MM.1S (cell line): ENCODE results near the gene ACACB.

Experiments
- DNase-seq: peaks from one replicate; pipeline ENCODE4 v3.0.0-alpha.2; 2015
- H2AFZ ChIP-seq: fragments of 300-600 bp; sonication (generic); 2 replicates; pipeline ENCODE4 v1.6.0; 2016; ENCODE audit warnings: antibody characterized with exemption, low read length
- H3F3A ChIP-seq: fragments of 300-600 bp; sonication (generic); 2 replicates; pipeline ENCODE4 v1.6.1; 2016; ENCODE audit warnings: mild to moderate bottlenecking, antibody characterized with exemption, low read length, moderate library complexity, mixed read lengths; ENCODE audit not compliant: insufficient read depth
- H3K27ac ChIP-seq: fragments of 300-600 bp; sonication (generic); 2 replicates; pipeline ENCODE4 v1.5.1; 2016; ENCODE audit warnings: mild to moderate bottlenecking, low read length
- H3K27me3 ChIP-seq: fragments of 300-600 bp; sonication (generic); replicated peaks from 2 replicates; pipeline ENCODE4 v1.6.0; 2016; ENCODE audit warnings: low read length; ENCODE audit not compliant: insufficient read depth
- H3K36me3 ChIP-seq: fragments of 300-600 bp; sonication (generic); replicated peaks from 2 replicates; pipeline ENCODE4 v1.6.1; 2016; ENCODE audit warnings: mild to moderate bottlenecking, low read length, mixed read lengths; ENCODE audit not compliant: insufficient read depth
- H3K4me1 ChIP-seq: fragments of 300-600 bp; sonication (generic); 2 replicates; pipeline ENCODE4 v1.6.1; 2016; ENCODE audit warnings: low read length, mixed read lengths
- H3K4me2 ChIP-seq: fragments of 300-600 bp; sonication (generic); 2 replicates; pipeline ENCODE4 v1.6.0; 2016; ENCODE audit warnings: low read depth, low read length
- H3K4me3 ChIP-seq: fragments of 300-600 bp; sonication (generic); 2 replicates; pipeline ENCODE4 v1.5.1; 2016; ENCODE audit warnings: low read length, mixed read lengths
- H3K79me2 ChIP-seq: fragments of 300-600 bp; sonication (generic); 2 replicates; pipeline ENCODE4 v1.6.1; 2016; ENCODE audit warnings: mixed run types, low read length, mixed read lengths
- H3K9ac ChIP-seq: fragments of 300-600 bp; sonication (generic); 2 replicates; pipeline ENCODE4 v1.6.1; 2016; ENCODE audit warnings: low read length, mixed read lengths
- H3K9me2 ChIP-seq: fragments of 300-600 bp; sonication (generic); replicated peaks from 2 replicates; pipeline ENCODE4 v1.6.1; 2016; ENCODE audit warnings: mild to moderate bottlenecking, low read length, mixed read lengths; ENCODE audit not compliant: insufficient read depth
- H3K9me3 ChIP-seq: fragments of 300-600 bp; sonication (generic); replicated peaks from 2 replicates; pipeline ENCODE4 v1.6.1; 2016; ENCODE audit warnings: mild to moderate bottlenecking, low read length, mixed read lengths; ENCODE audit not compliant: insufficient read depth
- H4K20me1 ChIP-seq: fragments of 300-600 bp; sonication (generic); 2 replicates; pipeline ENCODE4 v1.6.1; 2016; ENCODE audit warnings: mild to moderate bottlenecking, low read length, moderate library complexity, mixed read lengths; ENCODE audit not compliant: insufficient read depth
- EZH2 ChIP-seq: fragments of 300-600 bp; sonication (generic); optimal IDR thresholded peaks from 2 replicates; pipeline ENCODE3; 2017; ENCODE audit warnings: low read depth, mild to moderate bottlenecking, antibody characterized with exemption, low read length, mixed read lengths
- EZH2phosphoT487 ChIP-seq: fragments of 300-600 bp; sonication (generic); IDR thresholded peaks from 2 replicates; pipeline ENCODE4 v1.6.1; 2018; ENCODE audit warnings: antibody characterized with exemption, low read length
- TF ChIP-seq, protein P1 (sequence below): fragments of 300-600 bp; sonication (generic); IDR thresholded peaks from 2 replicates; pipeline ENCODE4 v1.5.1; 2016; ENCODE audit warnings: antibody characterized with exemption, low read length, mixed read lengths

ACACB gene

DNA sequence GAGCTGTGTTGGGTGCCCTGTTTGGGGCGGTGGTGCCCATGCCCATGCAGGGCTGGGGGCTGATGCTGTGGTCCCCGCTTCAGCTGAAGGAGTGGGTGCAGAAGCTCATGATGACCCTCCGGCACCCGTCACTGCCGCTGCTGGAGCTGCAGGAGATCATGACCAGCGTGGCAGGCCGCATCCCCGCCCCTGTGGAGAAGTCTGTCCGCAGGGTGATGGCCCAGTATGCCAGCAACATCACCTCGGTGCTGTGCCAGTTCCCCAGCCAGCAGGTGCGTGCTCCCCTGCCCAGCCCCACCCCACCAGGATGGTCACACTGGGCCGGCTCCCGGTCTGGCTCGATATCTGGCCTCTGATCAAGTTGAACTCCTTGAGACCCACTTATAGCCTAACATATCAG lies 92.7 kb downstream of the ACACB start:
- Histone ChIP-seq H3K36me3 (0 out of 2 replicates have a peak, but pooled peaks cover 2% of the 10 kb centered on the region), H3K9me3 (no peaks in the 10 kb centered on the region), H3K4me2 (no peak overlapping the region), H4K20me1 (no peaks in the 10 kb centered on the region), H3K4me1 (no peaks in the 10 kb centered on the region), H3F3A (no peaks in the 10 kb centered on the region; the same call in 1 of the 2 replicates), H2AFZ (no peak overlapping the region), H3K9ac (no peak overlapping the region), H3K27ac (no peak overlapping the region), H3K27me3 (no peaks in the 10 kb centered on the region), H3K4me3 (no peak overlapping the region), H3K79me2 (no peaks in the 10 kb centered on the region), H3K9me2 (no peaks in the 10 kb centered on the region)
- no peak for DNase-seq
- TF ChIP-seq, protein P1, sequence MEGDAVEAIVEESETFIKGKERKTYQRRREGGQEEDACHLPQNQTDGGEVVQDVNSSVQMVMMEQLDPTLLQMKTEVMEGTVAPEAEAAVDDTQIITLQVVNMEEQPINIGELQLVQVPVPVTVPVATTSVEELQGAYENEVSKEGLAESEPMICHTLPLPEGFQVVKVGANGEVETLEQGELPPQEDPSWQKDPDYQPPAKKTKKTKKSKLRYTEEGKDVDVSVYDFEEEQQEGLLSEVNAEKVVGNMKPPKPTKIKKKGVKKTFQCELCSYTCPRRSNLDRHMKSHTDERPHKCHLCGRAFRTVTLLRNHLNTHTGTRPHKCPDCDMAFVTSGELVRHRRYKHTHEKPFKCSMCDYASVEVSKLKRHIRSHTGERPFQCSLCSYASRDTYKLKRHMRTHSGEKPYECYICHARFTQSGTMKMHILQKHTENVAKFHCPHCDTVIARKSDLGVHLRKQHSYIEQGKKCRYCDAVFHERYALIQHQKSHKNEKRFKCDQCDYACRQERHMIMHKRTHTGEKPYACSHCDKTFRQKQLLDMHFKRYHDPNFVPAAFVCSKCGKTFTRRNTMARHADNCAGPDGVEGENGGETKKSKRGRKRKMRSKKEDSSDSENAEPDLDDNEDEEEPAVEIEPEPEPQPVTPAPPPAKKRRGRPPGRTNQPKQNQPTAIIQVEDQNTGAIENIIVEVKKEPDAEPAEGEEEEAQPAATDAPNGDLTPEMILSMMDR, result no peak
- TF ChIP-seq EZH2 (no peak), EZH2phosphoT487 (no peak)

DNA sequence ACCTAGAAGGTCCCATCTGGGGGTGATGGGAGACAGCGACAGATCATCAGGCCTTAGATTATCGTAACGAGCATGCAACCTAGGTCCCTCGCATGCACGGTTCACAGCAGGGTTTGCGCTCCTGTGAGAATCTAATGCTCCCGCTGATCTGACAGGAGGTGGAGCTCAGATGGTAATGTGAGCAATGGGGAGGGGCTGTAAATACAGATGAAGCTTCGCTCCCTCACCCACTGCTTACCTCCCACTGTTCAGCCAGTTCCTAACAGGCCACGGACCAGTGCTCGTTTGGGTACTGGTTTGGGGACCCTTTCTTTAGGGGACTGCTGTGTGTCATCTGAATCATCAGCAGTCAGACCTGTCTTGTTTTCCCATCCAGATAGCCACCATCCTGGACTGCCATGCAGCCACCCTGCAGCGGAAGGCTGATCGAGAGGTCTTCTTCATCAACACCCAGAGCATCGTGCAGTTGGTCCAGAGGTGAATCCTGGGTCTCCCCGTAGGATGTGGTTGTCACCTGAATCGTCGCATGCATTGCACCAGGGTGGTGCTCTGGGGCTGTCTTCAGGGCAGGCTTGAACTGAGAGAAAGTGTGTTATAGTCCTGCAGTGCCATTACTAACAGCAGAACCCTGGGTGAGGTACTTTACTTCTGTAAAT lies 96.2 kb downstream of the ACACB start:
- no peaks in the 10 kb centered on the region for H3K9me3 ChIP-seq
- H2AFZ ChIP-seq, result no peak overlapping the region
- no peaks in the 10 kb centered on the region for H4K20me1 ChIP-seq
- no peak for DNase-seq
- no peaks in the 10 kb centered on the region for H3K36me3 ChIP-seq
- no peak overlapping the region for H3K4me2 ChIP-seq
- no peak overlapping the region for H3K4me3 ChIP-seq
- H3K79me2 ChIP-seq, result no peaks in the 10 kb centered on the region
- no peak overlapping the region for H3K9ac ChIP-seq
- H3K9me2 ChIP-seq, result no peaks in the 10 kb centered on the region
- no peaks in the 10 kb centered on the region for H3K4me1 ChIP-seq
- no peaks in the 10 kb centered on the region for H3K27me3 ChIP-seq
- no peak overlapping the region for H3K27ac ChIP-seq
- TF ChIP-seq EZH2 (no peak), EZH2phosphoT487 (no peak)
- TF ChIP-seq, protein P1, result no peak
- no peaks in the 10 kb centered on the region; the same call in 1 of the 2 replicates for H3F3A ChIP-seq

DNA sequence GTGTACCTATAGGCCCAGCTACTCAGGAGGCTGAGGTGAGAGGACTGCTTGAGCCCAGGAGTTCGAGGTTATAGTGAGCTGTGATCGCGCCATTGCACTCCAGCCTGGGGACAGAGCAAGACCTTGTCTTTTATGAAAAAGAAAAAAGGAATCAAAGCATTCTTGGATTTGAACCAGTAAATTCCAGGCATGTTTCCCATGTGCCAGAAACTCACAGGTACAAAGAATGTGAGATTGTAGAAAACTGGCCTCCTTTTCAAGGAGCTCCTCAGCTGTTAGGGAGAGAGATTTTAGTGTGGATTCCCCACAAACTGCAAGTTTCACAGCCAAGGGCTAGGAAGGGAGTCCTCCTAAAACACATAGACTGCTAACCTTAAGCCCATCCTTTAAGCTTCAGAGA lies 97.7 kb downstream of the ACACB start:
- H4K20me1 ChIP-seq, result no peaks in the 10 kb centered on the region
- no peaks in the 10 kb centered on the region; the same call in 1 of the 2 replicates for H3F3A ChIP-seq
- no peaks in the 10 kb centered on the region for H3K36me3 ChIP-seq
- H3K4me3 ChIP-seq, result no peak overlapping the region
- no peak overlapping the region for H3K27ac ChIP-seq
- no peaks in the 10 kb centered on the region for H3K9me2 ChIP-seq
- H3K9ac ChIP-seq, result no peak overlapping the region
- TF ChIP-seq, protein P1, result no peak
- no peak for TF ChIP-seq EZH2phosphoT487
- no peaks in the 10 kb centered on the region for H3K9me3 ChIP-seq
- H2AFZ ChIP-seq, result no peak overlapping the region
- H3K79me2 ChIP-seq, result no peaks in the 10 kb centered on the region
- DNase-seq, result no peak
- H3K4me2 ChIP-seq, result no peak overlapping the region
- no peaks in the 10 kb centered on the region for H3K4me1 ChIP-seq
- H3K27me3 ChIP-seq, result no peaks in the 10 kb centered on the region
